Left ventricle myocardium superior (tissue), 1 donor: Measurements from ENCODE around the gene KICS2. TPM values are rescaled to one million over a fixed set of nuclear protein-coding genes. Genes with fewer than 3 reads are reported as not detected.

Experiments used
- ATAC-seq: fragments of 200-7000 bp; cut with Tn5 transposase; one replicate; pipeline ENCODE4 v1.9.1; 2020; ENCODE audit warnings: mild to moderate bottlenecking, moderate library complexity
- DNase-seq: peaks from one replicate; pipeline ENCODE4 v3.0.0-alpha.2; 2020
- intact Hi-C: fragments of 100-400 bp; cut with micrococcal nuclease; formaldehyde crosslinking; loops from one replicate; pipeline ENCODE4 v1.11.0; 2022
- total RNA-seq: library from RNA; stranded (reverse); fragmentation: NEBNext Ultra II Directional; extraction: Animal tissue kit (Norgen Biotek cat#: 25700); gene quantifications from one replicate; pipeline ENCODE4 v1.2.1, GENCODE V29; 2021
- donor health status: DM: no; HTN: yes; CAD: no; lungs with severe emphysema.

Gene KICS2
- total RNA-seq, 1 donor from 2014 or later, result 2.7 TPM

DNA sequence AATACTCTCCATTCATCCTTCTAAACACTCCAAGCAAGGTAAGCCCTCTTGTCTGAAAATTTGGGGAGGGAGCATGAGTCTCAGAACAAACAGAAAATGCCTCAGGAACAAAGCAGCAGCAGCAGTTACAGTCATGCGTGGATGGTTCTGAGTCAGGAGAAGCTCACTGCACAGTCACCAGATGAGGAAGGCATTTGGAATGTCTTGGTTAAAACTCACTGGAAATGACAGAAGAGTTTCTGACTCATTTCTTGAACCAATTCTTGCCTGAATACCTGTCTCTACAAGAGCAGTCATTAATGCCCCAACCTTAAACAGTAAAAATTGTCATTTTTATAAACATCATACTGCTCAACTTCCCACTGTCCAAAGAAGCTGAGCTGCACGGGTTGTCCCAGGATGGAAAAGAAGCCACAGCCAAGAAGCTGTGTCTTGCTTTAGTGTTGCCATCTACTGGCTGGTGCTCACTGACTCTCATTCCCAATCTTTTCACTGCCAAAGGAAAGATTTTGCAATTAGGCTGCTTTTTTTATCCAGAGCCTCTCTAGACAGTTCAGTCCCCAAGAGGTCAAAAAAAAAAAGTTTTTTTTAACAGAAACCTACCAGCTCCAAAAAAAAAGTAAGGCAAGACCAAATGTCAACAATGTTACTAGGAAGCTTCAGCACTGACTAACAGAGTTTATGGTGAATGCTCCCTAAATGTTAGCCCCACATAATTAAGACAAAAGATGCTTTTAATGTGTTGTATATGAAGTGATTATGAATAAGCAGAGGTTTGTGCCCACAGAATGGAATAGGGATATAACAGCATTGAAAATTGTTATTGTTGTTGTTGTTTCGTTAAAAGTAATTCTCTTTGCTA is 40.4 kb downstream of the KICS2 start:
- intact Hi-C loops, result loop anchor here (2.0 kb wide), 1 partner anchor 339 kb away; no protein-coding TSS in a partner anchor
- DNase-seq, result no peak
- ATAC-seq, result peak; percentile 89

DNA sequence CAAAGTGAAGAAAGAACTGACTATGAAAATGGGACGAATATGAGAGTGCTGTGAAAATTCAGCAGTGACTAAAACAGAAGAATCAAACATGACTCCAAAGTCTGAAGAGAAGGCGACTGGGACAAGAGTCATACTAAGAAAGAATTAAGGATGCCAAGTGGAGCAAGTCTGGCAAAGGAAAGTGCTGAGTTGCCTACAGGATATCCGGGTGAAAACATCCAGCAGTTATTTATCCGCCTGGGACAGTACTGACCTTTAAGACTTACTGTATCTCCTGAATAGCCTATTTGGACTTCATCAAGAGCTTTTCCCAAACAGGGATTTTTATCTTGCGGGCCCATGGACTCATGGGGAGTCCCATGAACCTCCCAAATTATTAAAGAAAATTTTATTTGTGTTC is 41.1 kb downstream of the KICS2 start:
- DNase-seq (no peak), ATAC-seq (peak; percentile 80)
- intact Hi-C loops, result loop anchor here (2.0 kb wide), 1 partner anchor 338 kb away; no protein-coding TSS in a partner anchor

DNA sequence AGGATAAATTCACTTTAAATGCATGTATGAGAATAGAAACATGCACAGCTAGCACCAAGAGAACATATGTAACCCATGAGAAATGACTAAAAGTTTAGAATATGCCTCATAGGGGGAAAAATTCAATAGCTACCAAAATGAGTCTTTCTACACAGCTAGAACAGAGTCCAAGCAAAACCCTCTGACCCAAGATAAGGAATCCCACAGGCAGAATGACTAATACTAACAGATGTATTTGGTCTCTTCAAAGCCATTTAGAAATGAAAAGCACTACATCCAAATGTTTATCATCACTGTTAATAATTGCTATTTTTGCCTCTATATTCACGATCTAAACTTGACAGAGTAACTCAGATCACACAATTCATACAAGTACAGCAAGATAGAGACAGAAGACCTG is 44.0 kb downstream of the KICS2 start:
- intact Hi-C loops, result no loop called here
- DNase-seq (no peak), ATAC-seq (peak; percentile 46)

GRCh38 chr12:64177001-64177400 is 45.1 kb downstream of the KICS2 start:
- ATAC-seq, result no peak
- no peak for DNase-seq
- intact Hi-C loops, result no loop called here

GRCh38 chr12:64175254-64175945 is 46.7 kb downstream of the KICS2 start:
- DNase-seq, result no peak
- ATAC-seq, result no peak
- intact Hi-C loops, result no loop called here

GRCh38 chr12:64173456-64173855 is 48.6 kb downstream of the KICS2 start:
- DNase-seq, result no peak
- no peak for ATAC-seq
- intact Hi-C loops, result no loop called here

Other genes with a start within 250 kb of the KICS2 start
- not detected for gene C12orf56, start 168.5 kb upstream of the KICS2 start, total RNA-seq
- gene XPOT, start 182.1 kb upstream of the KICS2 start, total RNA-seq, result 24.7 TPM
- gene TBK1, start 229.8 kb upstream of the KICS2 start, total RNA-seq, result 11.7 TPM